Neuronal stem cell (in vitro differentiated cells): ENCODE results near the gene APLNR.

ENCODE experiments used
- DNase-seq: peaks from one replicate; pipeline ENCODE4 v3.0.0-alpha.2; 2013; ENCODE audit warnings: low spot score
- H2AFZ ChIP-seq: one replicate; pipeline ENCODE4 v1.6.1; 2013; ENCODE audit warnings: mild to moderate bottlenecking, low read length, inconsistent platforms
- H2AK5ac ChIP-seq: 2 replicates; pipeline ENCODE4 v1.6.1; 2013; ENCODE audit warnings: low read depth, mild to moderate bottlenecking, inconsistent platforms, low read length, moderate library complexity, mixed read lengths
- H2BK120ac ChIP-seq: 2 replicates; pipeline ENCODE4 v1.6.1; 2013; ENCODE audit warnings: low read depth, mild to moderate bottlenecking, inconsistent platforms, low read length, moderate library complexity, mixed read lengths
- H2BK12ac ChIP-seq: one replicate; pipeline ENCODE4 v1.6.1; 2013; ENCODE audit warnings: low read length, inconsistent platforms
- H2BK15ac ChIP-seq: 2 replicates; pipeline ENCODE4 v1.6.1; 2013; ENCODE audit warnings: mild to moderate bottlenecking, low read length, inconsistent platforms, mixed read lengths
- H2BK5ac ChIP-seq: one replicate; pipeline ENCODE4 v1.6.1; 2013; ENCODE audit warnings: inconsistent platforms, mild to moderate bottlenecking, low read length, moderate library complexity
- H3K14ac ChIP-seq: one replicate; pipeline ENCODE4 v1.6.1; 2013; ENCODE audit warnings: low read length, inconsistent platforms
- H3K18ac ChIP-seq: 2 replicates; pipeline ENCODE4 v1.6.1; 2013; ENCODE audit warnings: low read length, inconsistent platforms
- H3K23ac ChIP-seq: 2 replicates; pipeline ENCODE4 v1.6.1; 2013; ENCODE audit warnings: low read depth, mild to moderate bottlenecking, mixed read lengths, low read length, inconsistent platforms; ENCODE audit not compliant: poor library complexity
- H3K27ac ChIP-seq: replicated peaks from 3 replicates; pipeline ENCODE4 v1.5.1; 2013; ENCODE audit warnings: low read length, inconsistent platforms
- H3K27me3 ChIP-seq, 3 experiments: 2 replicates each; pipeline ENCODE4 v1.6.1; 2013; ENCODE audit warnings: low read length in 3 of 3, mild to moderate bottlenecking in 2 of 3, inconsistent platforms in 1 of 3, low read depth in 1 of 3, mixed read lengths in 1 of 3, moderate library complexity in 1 of 3; ENCODE audit not compliant: control insufficient read depth in 3 of 3, insufficient read depth in 3 of 3
- H3K36me3 ChIP-seq, 2 donors: replicated peaks in 1 of 2; 2 replicates each; pipeline ENCODE4 v1.6.1; 2013; ENCODE audit warnings: low read length in 2 of 2; ENCODE audit not compliant: control insufficient read depth in 2 of 2, insufficient read depth in 2 of 2
- H3K4ac ChIP-seq: 2 replicates; pipeline ENCODE4 v1.6.1; 2013; ENCODE audit warnings: inconsistent platforms, mild to moderate bottlenecking, low read length, moderate library complexity
- H3K4me1 ChIP-seq, 2 donors: 1 replicate in 1 of 2; 2 replicates in 1 of 2; pipeline ENCODE4 v1.6.1; 2013; ENCODE audit warnings: low read length in 2 of 2, low read depth in 1 of 2; ENCODE audit not compliant: control insufficient read depth in 2 of 2, insufficient read depth in 1 of 2
- H3K4me2 ChIP-seq: one replicate; pipeline ENCODE4 v1.6.1; 2013; ENCODE audit warnings: mild to moderate bottlenecking, low read length, inconsistent platforms; ENCODE audit not compliant: insufficient read depth, poor library complexity, severe bottlenecking
- H3K4me3 ChIP-seq, 2 donors: 2 replicates each; pipeline ENCODE4 v1.5.1; 2013; ENCODE audit warnings: low read length in 2 of 2, mild to moderate bottlenecking in 2 of 2, inconsistent platforms in 1 of 2, moderate library complexity in 1 of 2
- H3K79me1 ChIP-seq: one replicate; pipeline ENCODE4 v1.6.1; 2013; ENCODE audit warnings: low read depth, mild to moderate bottlenecking, inconsistent platforms, low read length, moderate library complexity
- H3K9ac ChIP-seq: one replicate; pipeline ENCODE4 v1.6.1; 2013; ENCODE audit warnings: mild to moderate bottlenecking, low read depth, low read length, inconsistent platforms; ENCODE audit not compliant: poor library complexity
- H3K9me3 ChIP-seq, 2 donors: replicated peaks in 1 of 2; 2 replicates each; pipeline versions ENCODE3 to v1.6.1; 2013; ENCODE audit warnings: low read length in 2 of 2, mild to moderate bottlenecking in 2 of 2, inconsistent platforms in 1 of 2, low read depth in 1 of 2, mixed read lengths in 1 of 2, moderate library complexity in 1 of 2; ENCODE audit not compliant: control insufficient read depth in 2 of 2, insufficient read depth in 1 of 2
- H4K8ac ChIP-seq: one replicate; pipeline ENCODE4 v1.6.1; 2013; ENCODE audit warnings: low read depth, mild to moderate bottlenecking, inconsistent platforms, low read length, moderate library complexity
- H4K91ac ChIP-seq: one replicate; pipeline ENCODE4 v1.6.1; 2013; ENCODE audit warnings: low read length, low read depth, mild to moderate bottlenecking, inconsistent platforms; ENCODE audit not compliant: poor library complexity
- WGBS, 2 donors: extraction: QIAGEN DNeasy Blood & Tissue Kit; methylation state at CpG; one replicate each; pipeline ENCODE4 v1.1.7; 2013; ENCODE audit warnings: missing lambda C conversion rate in 2 of 2, mixed read lengths in 1 of 2; ENCODE audit not compliant: insufficient read length in 2 of 2, insufficient replicate concordance in 1 of 2; ENCODE audit errors: extremely low coverage in 2 of 2; 5-methylcytosine and 5-hydroxymethylcytosine counted together

The APLNR gene

GRCh38 chr11:57199330-57199729 is 37.7 kb downstream of the APLNR start:
- no peak overlapping the region for H3K23ac ChIP-seq
- H3K9me3 ChIP-seq: peaks cover 0 to under 1% of the 10 kb centered on the region in 2 donors
- H3K4ac ChIP-seq: no peak overlapping the region
- H3K9ac ChIP-seq: no peak overlapping the region
- H2BK120ac ChIP-seq: no peak overlapping the region
- no peak overlapping the region for H2AFZ ChIP-seq
- no CpG with 5 or more reads among the region's 11 CpGs for WGBS, 2 donors
- no peak for DNase-seq
- no peak overlapping the region for H4K8ac ChIP-seq
- H3K4me2 ChIP-seq: no peak overlapping the region
- H2BK15ac ChIP-seq: peak overlapping the region; percentile 6
- H3K27me3 ChIP-seq: no peaks in the 10 kb centered on the region
- no peak overlapping the region for H2BK5ac ChIP-seq
- no peak overlapping the region for H3K14ac ChIP-seq
- H3K18ac ChIP-seq: peak overlapping the region; percentile 36
- H2BK12ac ChIP-seq: no peak overlapping the region
- H3K27ac ChIP-seq: no peak overlapping the region
- no peak overlapping the region for H4K91ac ChIP-seq
- no peaks in the 10 kb centered on the region for H3K79me1 ChIP-seq
- H3K36me3 ChIP-seq: no peaks in the 10 kb centered on the region
- H3K4me3 ChIP-seq: no peak overlapping the region
- no peak overlapping the region for H2AK5ac ChIP-seq
- H3K4me1 ChIP-seq: peaks cover 8 to 11% of the 10 kb centered on the region in 2 donors

GRCh38 chr11:57197762-57198161 is 39.3 kb downstream of the APLNR start:
- H3K4me3 ChIP-seq: no peak overlapping the region
- H3K9me3 ChIP-seq: peaks cover 0 to 2% of the 10 kb centered on the region in 2 donors
- no peak overlapping the region for H3K4ac ChIP-seq
- DNase-seq: no peak
- no peak overlapping the region for H3K9ac ChIP-seq
- H2BK5ac ChIP-seq: no peak overlapping the region
- H2AK5ac ChIP-seq: no peak overlapping the region
- no peak overlapping the region for H4K8ac ChIP-seq
- no peak overlapping the region for H2BK120ac ChIP-seq
- no peak overlapping the region for H3K18ac ChIP-seq
- no peak overlapping the region for H4K91ac ChIP-seq
- no peak overlapping the region for H3K23ac ChIP-seq
- H3K4me1 ChIP-seq: peaks cover 8% of the 10 kb centered on the region in 2 donors
- H3K36me3 ChIP-seq: no peaks in the 10 kb centered on the region
- H3K27ac ChIP-seq: no peak overlapping the region
- H3K27me3 ChIP-seq: no peaks in the 10 kb centered on the region
- H2BK15ac ChIP-seq: no peak overlapping the region
- no peaks in the 10 kb centered on the region for H3K79me1 ChIP-seq
- H2AFZ ChIP-seq: no peak overlapping the region
- no CpG with 5 or more reads among the region's 2 CpGs for WGBS, 2 donors
- no peak overlapping the region for H3K4me2 ChIP-seq
- H3K14ac ChIP-seq: no peak overlapping the region
- H2BK12ac ChIP-seq: no peak overlapping the region

- Histone ChIP-seq H2BK12ac (no peak overlapping the region), H3K4me1 (peaks cover 4 to 10% of the 10 kb centered on the region in 2 donors), H3K4me2 (no peak overlapping the region), H4K8ac (no peak overlapping the region), H3K18ac (no peak overlapping the region), H3K4me3 (no peak overlapping the region), H3K4ac (no peak overlapping the region), H3K79me1 (no peaks in the 10 kb centered on the region), H3K27me3 (no peaks in the 10 kb centered on the region), H3K36me3 (no peaks in the 10 kb centered on the region), H2BK5ac (no peak overlapping the region), H3K23ac (no peak overlapping the region), H3K27ac (no peak overlapping the region), H2BK15ac (no peak overlapping the region), H4K91ac (no peak overlapping the region), H2AFZ (no peak overlapping the region), H3K9ac (no peak overlapping the region), H3K14ac (no peak overlapping the region), H2BK120ac (no peak overlapping the region), H3K9me3 (peaks cover 0 to 2% of the 10 kb centered on the region in 2 donors), H2AK5ac (no peak overlapping the region)
- DNase-seq: no peak
- WGBS, 2 donors: no CpG with 5 or more reads among the region's 6 CpGs
Observed at GRCh38 chr11:57196596-57196995, 40.5 kb downstream of the APLNR start.

DNA sequence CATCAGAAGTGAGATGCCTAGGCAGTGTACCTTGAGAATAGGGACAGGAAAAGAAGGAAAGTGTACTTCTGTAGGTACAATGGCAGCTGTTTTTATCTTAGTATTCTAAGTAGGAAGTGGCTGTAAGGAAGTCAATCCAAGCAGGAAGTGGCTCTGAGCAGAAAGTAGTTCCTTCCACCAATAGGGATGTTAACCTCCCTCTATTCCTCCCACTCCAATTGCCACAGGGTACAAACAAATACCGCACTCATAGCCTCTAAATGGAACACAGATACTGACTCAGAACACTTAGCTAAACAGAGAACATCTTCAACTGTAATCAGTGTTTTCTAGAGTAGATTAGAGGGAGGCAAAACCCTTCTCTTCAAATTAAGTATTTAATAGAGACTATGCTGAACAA is 44.7 kb downstream of the APLNR start:
- peaks cover 0 to 2% of the 10 kb centered on the region in 2 donors for H3K9me3 ChIP-seq
- H3K36me3 ChIP-seq: peaks cover 4 to 12% of the 10 kb centered on the region in 2 donors
- DNase-seq: no peak
- WGBS, 2 donors: no CpG with 5 or more reads among the region's 1 CpG
- no peaks in the 10 kb centered on the region for H3K27me3 ChIP-seq
- H2BK120ac ChIP-seq: no peak overlapping the region
- no peak overlapping the region for H3K4me3 ChIP-seq
- H2BK15ac ChIP-seq: no peak overlapping the region
- H3K14ac ChIP-seq: no peak overlapping the region
- H3K18ac ChIP-seq: no peak overlapping the region
- H3K79me1 ChIP-seq: no peaks in the 10 kb centered on the region
- H2BK5ac ChIP-seq: no peak overlapping the region
- no peak overlapping the region for H3K27ac ChIP-seq
- no peak overlapping the region for H4K8ac ChIP-seq
- no peak overlapping the region for H2AFZ ChIP-seq
- H2AK5ac ChIP-seq: no peak overlapping the region
- H2BK12ac ChIP-seq: no peak overlapping the region
- H4K91ac ChIP-seq: no peak overlapping the region
- H3K4me2 ChIP-seq: no peak overlapping the region
- no peak overlapping the region for H3K23ac ChIP-seq
- H3K4ac ChIP-seq: no peak overlapping the region
- no peak overlapping the region for H3K9ac ChIP-seq
- H3K4me1 ChIP-seq: peaks cover 4 to 6% of the 10 kb centered on the region in 2 donors
